Astrocyte of the spinal cord (primary cell): Measurements from ENCODE around the gene NCBP2L.

Experiments
- DNase-seq: peaks from one replicate; pipeline ENCODE4 v3.0.0; 2011; ENCODE audit warnings: low read depth, low spot score
- H3K4me3 ChIP-seq: 2 replicates; pipeline ENCODE4 v1.5.1; 2011; ENCODE audit warnings: low read depth, mild to moderate bottlenecking, low read length, moderate library complexity
- CTCF ChIP-seq: IDR thresholded peaks from 2 replicates; pipeline ENCODE4 v1.5.1; 2012; ENCODE audit warnings: low read depth, mild to moderate bottlenecking, low read length, inconsistent platforms
- in situ Hi-C: cut with HindIII; loops from 2 replicates; pipeline ENCODE4 v1.10.0; 2017; ENCODE audit warnings: low sequenced_read_pairs

The NCBP2L gene

GRCh38 chrX:107834275-107835201 is 57.0 kb downstream of the NCBP2L start:
- no peak for TF ChIP-seq CTCF
- in situ Hi-C loops, result no loop called here
- no peak for DNase-seq
- H3K4me3 ChIP-seq, result no peak overlapping the region

GRCh38 chrX:107836958-107837357 is 59.4 kb downstream of the NCBP2L start:
- no peak overlapping the region for H3K4me3 ChIP-seq
- no peak for TF ChIP-seq CTCF
- in situ Hi-C loops, result no loop called here
- no peak for DNase-seq

- DNase-seq, result no peak
- H3K4me3 ChIP-seq, result no peak overlapping the region
- no peak for TF ChIP-seq CTCF
- in situ Hi-C loops, result no loop called here
Observed at GRCh38 chrX:107840971-107841370, 63.4 kb downstream of the NCBP2L start.

GRCh38 chrX:107842715-107843400 is 65.3 kb downstream of the NCBP2L start:
- no peak for DNase-seq
- no peak for TF ChIP-seq CTCF
- no peak overlapping the region for H3K4me3 ChIP-seq
- in situ Hi-C loops, result no loop called here
